Measurements from ENCODE around the gene PPP1R1C.

The PPP1R1C gene

DNA sequence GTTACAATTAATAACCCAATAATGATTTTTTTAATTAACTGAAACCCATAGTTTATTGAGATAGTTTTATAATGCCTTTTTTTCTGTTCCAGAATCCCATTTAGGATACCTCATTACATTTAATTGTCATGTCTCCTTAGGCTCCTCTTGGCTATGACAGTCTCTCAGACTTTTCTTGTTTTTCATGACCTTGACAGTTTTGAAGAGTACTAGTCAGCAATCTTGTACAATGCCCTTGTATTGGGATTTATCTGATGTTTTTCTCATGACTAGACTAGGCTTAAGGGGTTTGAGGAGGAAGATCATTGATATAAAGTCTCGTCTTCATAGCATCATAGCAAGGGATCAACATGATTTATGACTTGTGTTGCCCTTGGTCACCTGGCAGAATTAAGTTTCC lies 72.4 kb downstream of the PPP1R1C start:
- no peak for TF ChIP-seq CTCF (IDR thresholded peaks at IDR 0.05; ENCODE audit: extremely low read depth, missing control alignments)
- no peak for DNase-seq (ENCODE audit: low spot score)

- no peak for TF ChIP-seq CTCF (IDR thresholded peaks at IDR 0.05; ENCODE audit: extremely low read depth, missing control alignments)
- DNase-seq (ENCODE audit: low spot score) = no peak
Measured at GRCh38 chr2:182061739-182062138, 76.1 kb downstream of the PPP1R1C start.

- no peak for TF ChIP-seq CTCF (IDR thresholded peaks at IDR 0.05; ENCODE audit: extremely low read depth, missing control alignments)
- no peak for DNase-seq (ENCODE audit: low spot score)
Measured at GRCh38 chr2:182062329-182062972, 76.8 kb downstream of the PPP1R1C start.

GRCh38 chr2:182064019-182064778 lies 78.5 kb downstream of the PPP1R1C start:
- no peak for TF ChIP-seq CTCF (IDR thresholded peaks at IDR 0.05; ENCODE audit: extremely low read depth, missing control alignments)
- no peak for DNase-seq (ENCODE audit: low spot score)

DNA sequence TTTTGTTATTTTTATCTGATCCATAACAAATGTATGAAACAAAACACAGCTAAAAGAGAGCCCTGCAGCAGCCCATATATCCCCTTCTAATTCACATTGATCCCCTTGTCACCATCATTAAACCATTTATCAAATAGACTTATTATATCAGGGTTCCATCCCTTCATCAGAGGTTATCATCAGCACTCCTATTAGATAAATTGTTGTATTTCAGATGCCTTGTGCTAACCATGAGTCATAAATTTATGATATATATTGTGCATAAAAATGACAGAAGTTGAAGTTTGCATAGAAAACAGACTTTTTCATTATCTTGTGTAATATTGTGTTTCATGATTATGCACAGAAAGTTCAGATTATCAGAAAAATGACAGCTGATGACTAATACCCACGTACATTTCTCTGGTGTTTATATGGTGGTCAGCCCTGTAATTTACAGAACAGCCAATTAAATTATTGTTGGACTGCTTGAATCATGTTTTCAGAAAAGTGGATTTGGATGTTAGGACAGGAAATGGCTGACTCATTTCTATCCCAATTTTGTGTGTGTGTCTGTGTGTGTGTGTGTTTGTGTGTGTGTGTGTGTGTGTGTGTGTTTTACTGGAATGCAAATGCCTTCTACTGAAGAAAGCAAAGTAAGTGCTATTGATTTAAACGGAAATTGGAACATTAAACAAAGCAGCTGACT lies 80.9 kb downstream of the PPP1R1C start:
- TF ChIP-seq CTCF (IDR thresholded peaks at IDR 0.05; ENCODE audit: extremely low read depth, missing control alignments) = no peak
- no peak for DNase-seq (ENCODE audit: low spot score)

DNA sequence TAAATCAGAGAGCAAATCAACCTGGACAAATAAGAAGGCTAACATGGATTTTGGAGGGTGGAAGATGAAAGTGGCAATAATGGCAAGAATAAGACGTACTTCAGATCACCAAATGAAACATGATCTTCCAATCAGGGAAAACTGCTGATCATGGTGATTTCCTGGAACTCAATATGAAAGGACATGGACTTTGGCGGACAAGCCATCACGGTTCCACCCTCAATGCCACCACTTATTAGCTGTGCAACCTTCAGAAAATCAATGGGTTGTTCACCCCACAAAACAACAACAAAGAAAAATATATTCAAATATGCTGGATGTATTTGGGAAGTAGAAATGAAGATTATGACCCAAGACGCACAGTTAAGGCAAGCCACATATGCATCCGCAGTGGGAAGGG lies 81.7 kb downstream of the PPP1R1C start:
- no peak for TF ChIP-seq CTCF (IDR thresholded peaks at IDR 0.05; ENCODE audit: extremely low read depth, missing control alignments)
- DNase-seq (ENCODE audit: low spot score) = no peak

- no peak for TF ChIP-seq CTCF (IDR thresholded peaks at IDR 0.05; ENCODE audit: extremely low read depth, missing control alignments)
- no peak for DNase-seq (ENCODE audit: low spot score)
Measured at GRCh38 chr2:182068811-182069210, 83.2 kb downstream of the PPP1R1C start.

All from GM20000 (cell line).